DMS 273 treated with DMSO at 0.1 percent for 48 hours (cell line): ENCODE results near the gene TP73.

Experiments
- DNase-seq: peaks from one replicate; lab custom pipeline; 2025; lab: John Stamatoyannopoulos, UW

TP73 gene

DNA sequence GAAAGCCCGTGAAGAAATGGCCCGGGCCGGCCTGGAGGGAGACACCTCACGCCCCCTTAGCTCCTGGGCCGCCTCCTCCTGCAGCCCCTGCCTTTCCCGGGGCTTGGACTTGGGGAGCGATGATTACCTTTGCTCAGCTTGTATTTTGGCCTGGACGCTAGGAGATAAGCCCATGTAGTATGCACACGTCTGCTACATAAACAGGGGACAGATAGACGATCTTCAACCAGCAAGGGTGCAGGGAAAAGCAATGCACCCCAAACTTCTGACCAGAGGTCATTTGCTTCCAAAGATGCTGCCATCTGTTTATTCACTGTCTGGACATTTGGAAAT is 936 bp downstream of the TP73 start:
- DNase-seq: no peak

DNA sequence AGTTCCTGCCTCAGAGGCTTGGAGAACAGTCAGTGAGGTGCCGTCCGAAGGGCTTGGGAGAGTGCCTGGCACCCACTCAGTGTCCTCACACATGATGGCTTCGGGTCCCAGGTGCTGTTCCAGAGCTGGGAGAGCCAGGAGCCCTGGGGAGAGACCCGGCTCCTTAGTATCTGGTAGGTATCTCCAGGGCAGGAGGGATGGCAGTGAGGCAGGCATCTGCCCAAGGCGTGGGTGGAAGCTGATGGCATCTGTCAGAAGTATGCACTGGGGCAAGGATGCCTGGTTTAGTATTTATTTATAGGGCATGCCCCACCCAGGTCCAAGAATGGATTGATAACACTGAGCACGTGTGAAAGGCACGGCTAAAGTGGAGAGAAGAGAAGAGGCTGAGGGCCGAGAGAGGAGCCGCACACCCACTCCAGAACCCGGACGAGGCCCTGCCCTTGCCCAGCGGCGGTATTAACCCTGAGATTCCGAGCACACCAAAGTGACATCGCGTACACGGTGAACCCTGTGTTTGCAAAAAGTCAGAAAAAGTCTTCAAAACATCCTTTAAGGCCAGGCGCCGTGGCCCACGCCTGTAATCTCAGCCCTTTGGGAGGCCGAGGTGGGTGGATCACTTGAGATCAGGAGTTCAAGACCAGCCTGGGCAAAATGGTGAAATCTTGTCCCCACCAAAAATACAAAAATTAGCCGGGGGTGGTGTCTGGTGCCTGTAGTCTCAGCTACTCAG is 2.4 kb downstream of the TP73 start:
- DNase-seq: no peak

DNA sequence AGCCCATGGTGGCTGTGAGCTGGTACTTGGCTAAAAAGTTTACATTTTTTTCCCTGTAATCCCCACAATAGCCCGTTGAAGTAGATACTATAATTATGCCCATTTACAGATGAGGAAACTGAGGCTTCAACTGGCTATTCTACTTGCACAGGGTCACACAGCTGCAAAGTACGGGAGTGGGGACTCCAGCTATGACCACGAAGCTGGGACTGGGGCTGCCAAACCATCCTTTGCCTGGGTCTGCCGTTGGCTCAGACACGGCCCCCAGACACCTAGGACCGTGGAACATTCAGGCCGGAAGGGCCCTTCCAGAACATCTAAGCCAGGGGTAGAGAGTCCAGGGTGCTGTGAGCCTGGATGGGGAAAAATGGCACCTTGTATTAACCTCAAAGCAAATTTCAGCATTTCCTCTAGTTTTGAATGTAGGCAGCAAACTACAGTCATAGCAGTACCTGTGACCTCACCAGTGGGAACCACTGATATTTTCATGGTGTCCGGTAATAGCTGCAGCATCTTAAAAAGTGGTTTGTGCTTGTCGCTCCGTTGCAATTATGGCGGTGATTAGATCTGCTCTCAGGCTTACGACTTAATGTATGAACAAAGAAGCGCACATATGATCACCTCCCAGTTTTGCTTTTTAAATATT is 4.3 kb downstream of the TP73 start:
- DNase-seq: no peak

DNA sequence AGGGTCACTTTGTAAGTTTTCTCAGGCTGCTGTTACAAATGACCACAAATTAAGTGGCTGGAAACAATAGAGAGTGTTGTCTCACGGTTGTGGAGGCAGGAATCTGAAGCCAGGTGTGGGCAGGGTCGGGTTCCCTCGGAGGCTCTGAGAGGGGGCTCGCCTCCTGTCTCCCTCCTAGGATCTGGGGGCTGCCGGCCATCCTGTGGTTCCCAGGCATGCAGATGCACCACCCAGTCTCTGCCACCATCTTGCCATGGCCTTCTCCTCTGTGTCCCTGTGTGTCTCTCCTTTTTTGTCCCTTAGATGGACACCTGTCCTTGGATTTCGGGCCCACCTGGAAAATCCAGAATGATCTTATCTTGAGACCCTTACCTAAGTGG is 4.8 kb downstream of the TP73 start:
- no peak for DNase-seq

DNA sequence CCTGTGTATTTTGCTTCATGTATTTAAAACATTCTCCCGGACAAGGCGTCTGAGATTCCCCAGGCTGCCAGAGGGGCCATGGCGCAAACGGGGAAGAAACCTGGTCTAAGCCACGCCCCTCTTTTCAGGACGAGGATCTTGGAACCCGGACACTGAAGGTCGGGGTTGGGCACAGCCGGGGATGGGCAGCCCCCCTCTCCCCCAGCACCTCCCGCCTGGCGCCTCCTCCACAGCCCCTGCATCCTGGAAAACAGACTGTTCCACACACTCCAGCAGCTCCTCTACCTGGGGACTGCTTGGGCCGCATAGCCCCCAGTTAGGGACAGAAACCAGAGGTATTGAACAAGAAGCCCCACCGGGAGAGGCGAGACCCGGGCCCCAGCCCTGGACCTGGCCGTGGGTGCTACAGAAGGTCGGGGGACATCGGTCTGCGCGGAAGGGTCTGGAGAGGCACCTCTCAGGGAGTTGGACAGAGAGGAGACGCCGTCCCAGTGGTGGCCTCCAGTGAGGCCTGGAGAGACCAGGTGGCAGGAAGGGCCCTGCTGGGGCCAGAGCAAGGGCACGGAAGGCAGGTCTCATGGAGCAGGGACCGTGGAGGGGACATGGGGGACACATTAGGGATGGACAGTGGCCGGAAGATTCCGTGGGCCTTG is 5.4 kb downstream of the TP73 start:
- no peak for DNase-seq

DNA sequence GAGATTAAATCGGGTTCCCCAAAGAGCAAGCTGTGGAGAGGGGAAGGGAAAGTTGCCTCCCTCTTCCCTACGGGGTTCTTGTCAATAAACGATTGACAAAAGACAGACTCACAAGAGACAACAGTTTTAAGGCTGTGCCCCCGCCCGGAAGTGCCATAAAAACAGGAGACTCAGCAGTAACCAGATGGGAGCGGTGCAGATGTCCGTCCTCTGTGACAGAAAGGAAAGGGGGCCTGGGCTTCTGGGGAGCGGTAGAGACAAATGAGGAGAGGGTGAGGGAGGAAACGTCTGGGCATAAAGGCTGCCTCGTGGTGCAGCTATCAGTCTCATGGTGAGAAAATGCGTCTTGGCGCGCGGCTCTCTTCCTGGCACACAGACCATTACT is 5.9 kb downstream of the TP73 start:
- DNase-seq: no peak

DNA sequence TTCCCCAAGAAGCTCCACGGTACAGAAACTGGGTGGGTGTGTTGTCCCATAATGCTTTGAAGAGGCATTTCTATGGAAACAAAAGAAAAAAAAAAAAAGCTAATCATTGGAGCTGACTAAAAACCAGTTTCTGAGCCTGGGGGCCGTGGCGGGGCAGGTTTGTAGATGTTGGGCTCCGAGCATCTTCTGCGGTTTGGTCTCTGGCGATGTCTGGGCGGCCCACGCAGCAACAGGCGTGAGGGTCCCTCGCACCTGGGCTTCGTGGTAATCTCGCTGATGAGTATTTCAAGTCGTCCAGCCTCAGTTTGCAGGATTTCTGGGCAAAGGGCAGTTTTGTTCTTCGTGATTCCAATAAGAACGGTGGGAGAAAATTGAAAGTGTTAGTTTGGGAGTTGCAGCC is 6.8 kb downstream of the TP73 start:
- DNase-seq: no peak

DNA sequence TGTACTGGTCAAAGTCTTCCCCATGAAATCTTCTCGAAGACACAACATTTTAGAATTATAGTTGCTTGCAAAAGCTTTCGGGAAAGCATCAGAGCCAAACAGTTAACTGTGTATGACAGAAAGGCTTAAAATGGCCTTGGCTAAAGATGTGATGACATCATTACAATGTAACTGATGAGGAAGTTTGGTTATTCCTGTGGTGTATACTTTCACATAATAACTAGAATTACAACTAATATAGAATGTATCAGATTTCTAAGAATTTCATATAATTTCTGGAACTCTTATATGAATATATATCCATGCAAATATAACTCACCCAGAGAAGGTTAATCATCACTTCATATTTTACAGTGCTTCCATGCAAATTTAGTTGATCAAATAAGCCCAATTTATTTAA is 8.4 kb downstream of the TP73 start:
- DNase-seq: no peak

DNA sequence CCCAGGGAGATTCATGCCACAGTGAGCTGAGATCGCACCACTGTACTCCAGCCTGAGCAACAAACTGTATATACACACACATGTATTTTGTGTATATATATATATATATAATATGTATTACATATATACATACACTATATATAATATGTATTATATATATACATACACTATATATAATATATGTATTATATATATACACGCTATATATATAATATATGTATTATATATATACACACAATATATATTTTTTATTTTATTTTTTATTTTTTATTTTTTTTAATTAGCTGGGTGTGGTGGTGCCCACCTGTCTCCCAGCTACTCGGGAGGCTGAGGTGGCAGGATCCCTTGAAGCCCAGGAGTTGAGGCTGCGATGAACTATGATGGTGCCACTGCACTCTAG is 9.3 kb downstream of the TP73 start:
- no peak for DNase-seq

DNA sequence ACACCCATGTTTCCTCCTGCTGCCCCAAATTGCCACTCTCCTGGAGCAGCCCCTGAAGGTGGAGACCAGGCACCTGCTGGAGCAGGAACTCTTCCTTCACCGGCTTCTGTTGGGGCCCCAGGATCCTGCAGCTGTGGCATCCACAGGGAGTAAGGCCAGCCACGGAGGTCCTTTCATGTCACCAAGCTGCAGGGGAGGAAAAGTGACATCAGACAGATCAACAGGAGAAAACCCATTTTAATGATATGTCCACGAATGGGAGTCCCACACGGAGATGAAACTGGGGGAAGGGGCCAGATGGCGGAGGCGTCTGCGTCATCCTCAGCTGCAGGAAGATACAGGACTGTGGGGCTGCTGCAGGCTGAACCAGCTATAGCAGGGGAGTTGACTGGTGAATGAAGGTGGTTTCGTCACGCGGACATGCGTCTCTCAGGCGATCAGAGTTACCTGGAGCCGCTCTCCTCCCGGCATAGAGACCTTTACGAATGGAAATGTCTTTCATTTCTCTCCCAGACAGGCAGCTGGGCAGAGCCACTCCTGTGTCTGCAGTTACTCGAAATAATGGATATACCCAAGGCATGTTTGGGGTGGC is 9.9 kb downstream of the TP73 start:
- no peak for DNase-seq

DNA sequence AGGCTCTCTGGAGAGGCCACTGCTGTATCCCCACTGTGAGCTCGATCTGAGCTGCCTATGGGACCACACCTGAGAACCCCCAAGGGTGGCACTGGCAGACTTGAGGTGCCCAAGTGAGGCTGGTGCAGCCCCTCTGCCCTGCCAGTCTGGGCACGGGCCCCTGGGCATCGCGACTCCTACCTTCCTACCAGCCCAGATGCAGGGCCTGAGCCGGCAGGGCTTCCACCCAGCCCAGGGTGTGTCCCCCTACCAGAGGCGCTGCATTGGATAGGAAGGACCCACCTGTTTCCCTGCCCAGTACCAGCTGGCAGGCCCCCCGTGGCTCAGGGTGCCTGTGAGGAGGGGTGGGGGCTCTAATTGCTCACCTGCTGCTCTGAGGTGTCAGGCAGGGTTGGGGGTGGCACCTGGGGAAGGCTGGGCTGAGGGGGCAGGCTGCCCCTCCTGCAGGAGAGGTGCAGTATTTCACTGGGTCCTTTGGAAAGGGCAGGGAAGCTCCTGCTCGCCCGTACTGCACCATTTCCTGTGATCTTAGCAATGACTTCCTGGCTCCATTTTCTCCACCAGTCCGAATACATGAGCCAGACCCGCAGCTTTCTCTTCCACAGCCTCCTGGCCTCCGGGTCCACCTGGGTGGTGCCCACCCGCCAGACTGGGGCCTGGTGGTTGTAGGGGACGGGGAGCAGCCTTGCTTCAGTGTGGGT is 11.8 kb downstream of the TP73 start:
- DNase-seq: no peak

DNA sequence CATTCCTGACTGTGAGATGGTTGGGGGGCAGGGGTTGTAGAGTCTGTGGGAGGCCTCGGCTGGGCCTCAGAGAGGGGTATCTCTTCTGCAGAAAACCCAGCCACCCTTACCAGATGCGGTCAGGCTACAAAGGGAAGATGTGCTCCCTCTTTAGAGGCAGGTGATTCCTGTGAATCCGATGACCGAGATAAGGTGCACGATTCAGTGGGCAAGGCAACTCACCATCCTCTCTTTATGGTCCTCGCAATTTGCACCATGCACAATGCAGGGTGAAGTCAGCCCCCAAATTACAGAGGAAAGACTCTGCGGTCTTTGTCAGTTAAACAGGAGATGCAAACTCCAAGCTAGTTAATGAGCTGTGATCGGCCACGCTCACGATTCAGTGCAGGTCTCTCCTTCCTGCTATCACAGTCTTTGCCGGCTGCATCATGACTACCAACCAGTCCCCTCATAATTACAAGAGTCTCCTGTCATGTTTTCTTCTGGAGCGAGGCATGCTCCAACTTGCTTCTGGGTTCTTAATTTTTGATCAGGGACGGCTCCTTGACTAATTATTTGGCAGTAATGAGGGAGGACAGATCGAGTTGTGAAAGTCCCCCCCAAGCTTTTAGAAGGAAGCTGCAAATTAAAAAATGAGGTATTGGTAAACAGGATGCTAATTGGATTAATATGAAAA is 12.5 kb downstream of the TP73 start:
- DNase-seq: no peak

DNA sequence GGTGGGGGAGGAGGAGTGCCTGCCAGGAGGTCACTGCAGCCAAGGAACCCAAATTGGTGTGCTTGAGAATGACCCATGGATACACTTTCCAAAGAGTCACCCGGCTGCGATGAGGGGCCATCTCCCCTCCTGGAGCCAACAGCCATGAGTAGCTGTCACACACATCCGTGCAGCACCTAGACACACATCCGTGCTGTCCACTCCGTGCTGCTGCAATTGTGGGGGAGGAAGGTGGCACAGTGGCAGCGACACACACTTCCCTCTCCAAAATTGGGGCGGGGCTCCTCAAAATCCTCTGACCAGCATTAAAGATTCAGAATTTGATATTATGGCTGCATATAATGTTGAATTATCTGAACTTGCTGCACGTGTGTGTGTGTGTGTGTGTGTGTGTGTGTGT is 15.8 kb downstream of the TP73 start:
- DNase-seq: no peak

DNA sequence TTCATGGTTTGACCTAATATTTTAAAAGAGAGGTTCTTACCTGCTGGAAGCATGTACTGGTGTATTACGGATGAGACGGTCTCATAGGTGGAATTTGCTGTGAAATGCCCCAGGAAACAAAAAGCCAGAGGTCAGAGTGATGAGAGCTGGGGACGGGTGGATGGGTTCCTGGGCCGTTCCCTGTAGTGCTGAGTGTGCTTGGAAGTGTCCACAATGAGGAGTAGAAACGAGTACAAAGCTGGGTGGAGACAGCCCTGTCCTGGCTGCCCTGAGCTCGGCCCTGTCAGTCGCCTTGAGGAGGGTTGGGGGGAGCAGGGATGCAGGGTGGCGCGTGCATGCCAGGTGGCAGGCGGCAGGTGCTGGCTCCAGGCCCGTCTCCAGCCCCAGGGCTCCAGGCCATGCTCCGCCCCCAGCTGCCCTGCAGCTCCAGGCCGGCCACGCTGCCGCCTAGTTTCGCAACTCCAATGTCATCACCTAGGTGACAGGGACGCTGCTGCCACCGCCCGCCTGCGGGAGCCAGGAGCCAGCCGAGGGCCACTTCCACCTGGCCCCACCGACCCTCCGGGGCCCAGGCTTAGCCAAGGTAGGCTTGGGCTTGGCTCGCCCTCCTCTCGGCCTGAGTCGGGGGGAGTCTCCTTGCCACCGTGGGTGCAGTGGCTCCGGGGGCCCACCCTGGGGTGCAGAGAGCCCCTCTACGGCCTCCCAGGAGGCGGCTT is 16.4 kb downstream of the TP73 start:
- DNase-seq: peak; percentile 44

DNA sequence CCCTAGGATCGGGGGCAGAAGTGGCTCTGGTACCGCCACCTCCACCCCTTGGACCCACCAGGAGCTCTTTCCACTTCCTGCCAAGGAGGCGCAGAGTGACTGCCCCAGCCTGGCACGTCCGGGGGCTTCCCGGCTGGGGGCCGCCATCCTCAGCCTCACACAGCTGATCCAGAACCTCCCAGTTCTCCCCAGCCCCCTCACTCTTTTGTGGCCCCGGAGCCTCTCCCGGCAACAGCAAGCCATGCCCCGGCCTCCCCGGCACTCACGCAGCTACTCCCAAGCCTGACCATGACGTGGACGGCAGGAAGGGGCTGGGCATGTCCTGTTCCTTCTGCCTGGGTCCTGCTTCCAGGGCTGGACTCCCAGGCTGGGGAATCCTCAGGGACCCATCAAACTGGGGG is 17.1 kb downstream of the TP73 start:
- DNase-seq: no peak

DNA sequence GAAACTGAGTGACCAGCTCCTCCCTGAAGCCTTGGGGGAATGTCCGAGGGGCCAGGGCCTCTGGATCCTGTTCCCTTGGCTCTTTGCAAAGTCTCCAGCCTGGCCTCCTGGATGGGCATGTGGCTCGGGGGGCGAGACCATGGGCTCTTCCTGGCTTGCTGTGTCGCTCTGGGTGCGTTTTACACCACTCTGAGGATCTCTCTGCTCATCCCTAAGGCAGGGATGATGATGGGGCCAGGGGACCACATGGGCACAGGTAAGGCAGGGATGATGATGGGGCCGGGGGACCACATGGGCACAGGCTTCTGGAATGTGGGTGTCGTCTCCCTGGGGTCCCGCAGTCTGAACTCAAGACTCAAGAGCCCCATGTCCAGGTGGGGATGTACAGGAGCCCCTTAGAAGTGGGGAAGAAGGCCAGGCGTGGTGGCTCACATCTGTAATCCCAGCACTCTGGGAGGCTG is 17.7 kb downstream of the TP73 start:
- DNase-seq: no peak

DNA sequence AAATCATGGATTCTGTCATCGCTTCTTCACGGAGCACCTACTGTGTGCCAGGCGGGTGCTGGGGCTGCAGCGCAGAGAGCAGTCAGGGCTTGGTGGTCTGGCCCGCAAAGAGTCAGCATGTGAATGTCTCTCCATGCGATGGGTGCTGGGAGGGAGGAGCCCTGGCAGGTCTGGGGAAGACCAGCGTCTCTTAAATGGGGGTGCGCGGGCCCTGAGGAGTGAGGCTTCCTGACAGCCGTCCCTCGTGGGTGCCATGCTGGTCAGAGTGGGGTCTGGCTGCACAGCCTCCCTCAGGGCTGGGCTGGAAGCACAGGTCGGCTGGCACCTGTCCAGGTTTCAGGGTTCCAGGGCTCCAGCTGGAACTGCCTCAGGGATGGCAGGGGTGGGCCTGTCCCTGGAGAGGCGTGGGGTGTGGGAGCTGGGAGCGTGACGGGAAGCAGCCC is 18.5 kb downstream of the TP73 start:
- DNase-seq: no peak

DNA sequence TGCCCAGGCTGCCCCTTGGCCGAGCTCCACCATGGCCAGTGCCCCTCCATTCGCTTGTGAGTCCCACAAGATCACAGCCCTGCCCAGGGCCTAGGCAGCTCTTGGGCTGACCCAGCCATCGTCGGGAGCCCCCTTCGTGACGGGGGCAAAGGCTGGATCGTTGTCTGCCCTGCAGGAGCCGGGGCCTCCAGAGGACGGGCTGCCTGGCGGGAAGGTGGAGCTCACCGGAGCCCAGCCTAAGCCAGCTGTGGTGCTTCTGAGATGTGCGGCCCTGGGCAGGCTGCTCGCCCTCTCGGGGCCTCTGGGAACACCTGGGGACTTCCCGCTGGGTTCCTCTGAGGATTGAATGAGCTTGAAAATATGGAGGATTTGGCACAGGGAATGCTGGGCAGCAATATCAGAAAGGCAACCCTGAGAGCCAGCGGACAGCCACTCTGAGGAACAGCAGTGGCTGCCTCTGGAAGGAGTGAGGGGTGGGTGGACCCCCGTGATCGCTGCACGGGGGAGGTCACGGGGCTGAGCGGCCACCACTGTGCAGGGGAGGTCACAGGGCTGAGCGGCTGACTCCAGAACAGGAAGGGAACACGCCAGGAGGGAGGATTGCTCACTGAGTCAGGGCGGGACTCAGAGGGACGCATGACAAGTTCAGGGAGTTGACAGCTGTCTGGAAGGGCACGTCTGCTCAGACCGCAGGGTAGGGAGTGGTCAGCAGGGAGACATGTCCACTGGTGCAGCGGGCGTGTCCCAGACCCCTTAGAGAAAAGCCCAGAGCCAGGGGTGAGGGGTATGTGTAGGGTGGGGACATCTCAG is 19.3 kb downstream of the TP73 start:
- DNase-seq: no peak

DNA sequence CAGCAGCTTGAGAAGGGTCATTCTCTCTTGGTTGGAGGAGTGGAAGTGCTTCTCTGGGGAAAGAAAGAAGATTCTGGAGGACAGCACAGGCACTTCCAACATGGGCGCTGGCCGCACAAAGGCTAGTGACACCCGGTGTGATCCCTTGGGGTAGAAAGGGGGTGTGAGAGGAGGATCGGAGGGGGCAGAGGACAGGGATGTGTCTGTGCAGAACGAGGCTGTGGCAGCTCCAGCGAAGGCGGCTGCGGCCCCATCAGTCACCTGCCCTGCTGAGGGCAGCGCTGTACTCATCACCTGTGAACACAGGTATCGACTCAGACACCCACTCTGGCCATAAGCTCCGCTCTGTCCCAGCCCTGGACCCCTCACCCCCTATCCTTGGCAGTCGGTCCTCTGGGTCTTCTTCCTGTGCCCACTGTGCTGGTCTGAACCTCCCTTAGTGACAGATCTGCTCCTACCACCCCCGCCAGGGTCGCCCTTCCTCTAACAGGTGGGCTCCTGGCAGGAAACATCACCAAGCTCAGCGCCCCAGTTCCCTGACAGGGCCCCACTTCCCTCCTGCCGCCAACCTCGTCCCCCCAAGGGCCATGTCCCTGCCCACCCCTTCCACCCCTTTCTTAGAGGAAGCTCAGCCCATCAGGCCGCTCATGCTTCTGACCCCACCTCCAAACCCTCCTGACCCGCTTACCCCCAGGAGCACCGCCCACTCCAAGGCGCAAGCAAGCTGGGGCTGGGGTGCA is 20.1 kb downstream of the TP73 start:
- DNase-seq: no peak

DNA sequence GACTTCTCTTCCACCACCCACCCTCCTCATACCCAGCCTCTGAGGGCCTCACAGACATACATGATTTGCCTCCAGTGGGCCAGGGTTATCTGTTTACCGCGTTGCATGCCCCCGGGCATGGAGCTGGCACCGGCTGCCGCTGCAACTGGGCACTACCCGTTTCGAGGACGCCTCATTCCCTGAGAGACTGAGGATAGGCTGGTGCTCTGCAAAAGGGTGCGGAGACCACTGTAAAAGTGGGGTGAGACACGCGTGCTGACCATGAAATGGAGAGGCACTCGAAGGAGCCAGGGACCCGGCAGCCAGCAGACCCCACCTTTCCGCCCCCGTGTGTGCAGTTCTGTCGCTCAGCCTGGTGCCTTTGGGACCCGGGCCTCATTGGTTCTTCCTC is 20.6 kb downstream of the TP73 start:
- DNase-seq: no peak
